GM21786 (cell line): Measurements from ENCODE around the gene GNG5.
"Not testable (repeated sequence)": the region's sequence is repeated elsewhere in the genome, so short reads cannot be mapped to it uniquely, and the experiment has no call there.

Source experiments
- ATAC-seq: cut with Tn5 transposase; IDR thresholded peaks from one replicate; pipeline ENCODE4 v1.9.1; 2021; ENCODE audit not compliant: unreplicated experiment

GNG5 gene

DNA sequence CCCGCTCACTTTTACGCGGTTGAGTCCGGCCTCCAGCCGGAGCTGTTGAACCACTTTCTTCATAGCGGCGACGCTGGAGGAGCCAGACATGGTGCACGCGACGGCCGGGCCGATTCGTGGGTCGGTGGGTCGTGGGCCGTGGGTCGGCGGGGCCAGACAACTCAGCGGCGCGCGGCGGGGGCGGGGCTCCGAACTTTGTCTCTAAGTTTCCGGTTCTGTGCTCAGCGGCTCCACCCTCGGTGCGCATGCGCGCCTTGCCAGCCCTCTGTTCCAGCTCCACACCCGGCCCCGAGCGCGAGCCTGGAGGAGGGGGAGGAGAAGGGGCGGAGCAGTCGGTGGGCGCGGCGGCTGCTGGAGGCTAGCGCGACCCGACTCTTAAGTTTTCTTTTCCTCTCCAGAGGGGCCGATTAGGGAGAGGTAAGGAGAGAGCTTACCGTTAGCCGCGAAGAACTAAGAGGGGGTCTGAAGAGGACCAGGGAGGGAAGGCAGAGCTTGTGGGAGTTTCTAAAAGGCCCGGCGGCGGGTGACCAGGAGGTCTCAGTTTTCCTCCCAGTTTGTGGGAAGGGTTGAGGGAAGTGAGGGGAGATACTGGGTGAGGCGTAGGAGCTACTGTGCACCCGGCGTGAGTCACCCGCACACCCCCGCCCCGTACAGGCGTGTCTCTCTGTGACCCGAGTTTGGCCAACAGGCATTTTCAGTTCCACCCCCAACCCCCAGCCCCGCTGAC is at the start of gene GNG5, which contains the start of gene SPATA1:
GNG5 (minus strand) TSS at position 580 of the 727 bp plus-strand sequence; CDS start at position 90, 490 bp downstream.
SPATA1 (plus strand) TSS at position 385 of the 727 bp plus-strand sequence. CDS start 9,974 bp downstream, outside the sequence.
- peak; percentile 77 for ATAC-seq

DNA sequence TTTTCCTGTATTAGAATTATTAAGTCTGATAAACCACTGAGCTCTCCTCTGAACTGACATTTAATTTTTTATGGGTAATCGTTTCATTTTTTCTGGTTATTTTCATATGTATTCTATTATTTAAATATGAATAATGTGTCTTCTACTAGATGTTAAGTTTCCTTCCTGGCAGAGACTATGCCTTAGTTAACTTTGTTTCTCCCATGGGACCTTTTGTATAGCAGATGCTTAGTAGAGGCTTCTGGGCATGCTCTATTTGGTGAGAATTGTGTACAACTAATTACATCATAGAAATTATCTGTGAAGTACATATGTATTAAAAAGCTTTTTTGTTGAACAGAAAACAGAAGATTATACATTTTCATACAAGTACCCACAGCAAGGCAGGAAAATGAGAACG is 44.4 kb upstream of the GNG5 start:
- no peak for ATAC-seq

GRCh38 chr1:84541679-84542078 is 35.3 kb upstream of the GNG5 start:
- ATAC-seq: no peak

- no peak for ATAC-seq
Observed at GRCh38 chr1:84540759-84541158, 34.4 kb upstream of the GNG5 start.

DNA sequence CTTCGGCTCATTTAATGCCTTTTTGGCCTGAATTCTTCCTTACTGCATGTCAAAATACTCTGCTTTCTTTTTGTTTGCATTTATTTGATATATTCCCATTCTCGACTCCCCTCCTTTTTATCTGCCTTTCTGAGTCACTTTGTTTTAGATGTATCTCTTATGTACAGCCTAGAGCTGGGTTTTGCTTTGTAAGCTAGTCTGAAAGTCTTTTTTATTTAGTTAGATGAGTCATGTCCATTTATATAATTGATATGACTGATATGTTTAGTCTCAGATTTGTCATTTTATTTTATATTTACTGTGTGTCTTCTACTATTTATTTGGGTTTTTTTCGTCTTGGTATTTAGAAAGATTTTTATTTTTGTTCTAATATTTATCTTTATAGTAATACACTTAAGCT is 33.6 kb upstream of the GNG5 start:
- no peak for ATAC-seq

DNA sequence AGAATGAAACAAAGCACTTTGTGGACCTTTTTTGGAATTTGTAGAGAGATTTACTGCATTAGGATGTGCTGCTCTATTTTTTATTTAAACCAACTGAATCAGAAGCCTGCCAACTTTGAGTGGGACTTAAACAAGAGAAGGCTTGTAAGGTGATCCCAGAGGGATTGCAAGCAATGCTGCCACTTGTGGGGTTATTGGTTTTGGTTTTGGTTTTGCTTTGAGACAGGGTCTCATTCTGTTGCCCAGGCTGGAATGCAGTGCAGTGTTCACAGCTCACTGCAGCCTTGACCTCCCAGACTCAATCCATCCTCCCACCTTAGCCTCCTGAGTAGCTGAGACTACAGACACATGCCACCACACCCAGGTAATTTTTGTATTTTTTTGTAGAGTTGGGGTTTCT is 32.2 kb upstream of the GNG5 start:
- peak; percentile 76 for ATAC-seq

- no peak for ATAC-seq
Observed at GRCh38 chr1:84525779-84526178, 19.4 kb upstream of the GNG5 start.

GRCh38 chr1:84524590-84524989 is 18.2 kb upstream of the GNG5 start:
- no peak for ATAC-seq

DNA sequence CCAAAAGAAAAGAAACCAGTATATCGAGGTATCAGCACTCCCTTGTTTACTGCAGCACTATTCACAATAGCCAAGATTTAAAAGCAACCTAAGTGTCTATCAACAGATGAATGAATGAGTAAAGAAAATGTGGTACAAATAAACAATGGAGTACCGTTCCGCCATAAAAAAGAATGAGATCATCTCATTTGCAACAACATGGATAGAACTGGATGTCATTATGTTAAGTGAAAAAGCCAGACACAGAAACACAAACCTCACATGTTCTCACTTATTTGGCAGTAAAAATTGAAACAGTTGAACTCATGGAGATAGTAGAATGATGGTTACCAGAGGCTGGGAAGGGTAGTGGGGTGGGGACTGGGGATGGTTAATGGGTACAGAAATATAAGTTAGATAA is 4.3 kb upstream of the GNG5 start:
- ATAC-seq: no peak

DNA sequence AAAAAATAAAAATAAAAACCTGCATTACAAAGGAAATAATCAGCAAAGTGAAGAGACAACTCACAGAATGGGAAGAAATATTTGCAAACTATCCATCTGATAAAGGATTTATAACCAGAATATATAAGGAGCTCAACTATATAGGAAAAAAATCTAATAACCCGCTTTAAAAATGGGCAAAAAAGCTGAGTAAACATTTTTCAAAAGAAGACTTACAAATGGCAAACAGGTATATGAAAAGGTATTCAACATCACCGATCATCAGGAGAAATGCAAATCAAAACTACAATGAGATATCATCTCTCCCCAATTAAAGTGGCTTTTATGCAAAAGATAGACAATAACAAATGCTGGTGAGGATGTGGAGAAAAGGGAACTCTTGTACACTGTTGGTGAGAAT is 3.8 kb upstream of the GNG5 start:
- ATAC-seq: no peak

DNA sequence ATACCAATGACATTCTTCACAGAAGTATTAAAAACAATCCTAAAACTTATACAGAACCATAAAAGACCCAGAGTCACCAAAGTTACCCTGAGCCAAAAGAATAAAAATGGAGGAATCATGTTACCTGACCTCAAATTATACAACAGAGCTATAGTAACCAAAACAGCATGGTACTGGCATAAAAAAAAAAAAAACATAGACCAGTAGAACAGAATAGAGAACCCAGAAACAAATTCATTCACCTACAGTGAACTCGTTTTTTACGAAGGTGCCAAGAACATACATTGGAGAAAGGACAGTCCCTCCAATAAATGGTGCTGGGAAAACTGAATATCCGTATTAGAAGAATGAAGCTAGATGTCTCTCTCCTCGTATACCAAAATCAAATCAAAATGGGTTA is 2.6 kb upstream of the GNG5 start:
- ATAC-seq: no peak

DNA sequence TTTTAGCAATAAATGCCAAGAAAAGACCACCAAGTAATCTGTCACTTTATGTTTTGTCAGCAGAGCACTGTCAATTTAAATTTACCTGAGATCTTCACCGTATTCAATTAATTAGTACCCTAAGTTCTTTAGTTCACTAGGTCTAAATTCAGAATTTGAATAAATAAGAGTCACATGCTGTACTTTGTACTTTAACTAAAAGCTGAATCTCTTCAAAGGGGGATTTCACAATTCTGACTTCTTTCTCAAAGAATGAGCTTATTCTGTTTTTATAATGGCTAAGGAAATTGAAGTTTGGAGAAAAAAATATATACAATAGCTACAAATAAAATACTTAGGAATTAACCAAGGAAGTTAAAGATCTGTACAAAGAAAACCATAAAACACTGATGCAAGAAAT is 2.1 kb upstream of the GNG5 start:
- no peak for ATAC-seq

DNA sequence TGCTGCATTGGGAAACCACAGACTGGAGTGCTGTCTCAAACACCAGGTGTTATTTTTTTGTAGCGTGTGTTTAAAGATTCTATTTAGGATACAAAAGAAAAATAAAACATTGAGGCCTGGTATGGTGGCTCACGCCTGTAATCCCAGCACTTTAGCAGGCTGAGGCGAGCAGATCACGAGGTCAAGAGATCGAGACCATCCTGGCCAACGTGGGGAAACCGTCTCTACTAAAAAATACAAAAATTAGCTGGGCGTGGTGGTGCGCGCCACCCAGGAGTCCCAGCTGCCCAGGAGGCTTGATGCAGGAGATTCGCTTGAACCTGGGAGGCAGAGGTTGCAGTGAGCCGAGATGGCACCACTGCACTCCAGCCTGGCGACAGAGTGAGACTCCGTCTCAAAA is 1.5 kb upstream of the GNG5 start:
- not testable (repeated sequence) for ATAC-seq

DNA sequence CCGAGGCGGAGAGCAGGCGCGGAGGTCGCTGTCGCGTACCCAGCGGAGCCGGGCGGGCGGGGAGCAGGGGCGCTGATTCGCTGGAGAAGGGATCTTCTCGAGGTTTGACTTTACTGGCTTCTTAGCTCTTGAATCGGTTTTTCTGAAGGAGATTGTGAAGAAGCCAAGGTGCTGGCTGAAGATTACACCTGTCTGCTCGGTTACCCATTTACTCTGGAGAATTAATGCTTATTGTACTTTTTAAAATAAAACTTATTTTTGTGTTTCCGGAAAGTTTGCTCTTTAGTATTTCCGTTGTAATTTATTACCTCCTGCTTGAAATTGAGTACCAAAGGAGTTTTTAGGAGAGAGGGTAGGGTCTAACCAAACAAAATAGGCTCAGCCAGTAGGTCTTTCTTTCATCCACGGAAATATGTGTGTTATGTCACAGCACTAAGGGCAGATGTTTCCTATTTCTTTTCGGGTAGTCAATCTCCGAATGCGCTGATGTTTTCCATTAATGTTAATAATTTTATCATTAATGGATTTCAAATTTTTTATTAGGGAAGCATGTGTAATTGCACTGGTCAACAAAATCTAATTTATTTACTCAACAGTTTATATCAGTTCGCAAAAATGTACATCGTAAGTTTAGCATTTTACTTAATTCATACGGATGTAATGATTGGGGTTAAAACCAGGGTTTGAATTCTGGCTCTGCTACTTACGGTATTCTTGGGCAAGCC is 510 bp upstream of the GNG5 start:
- ATAC-seq: no peak

- peak; percentile 29 for ATAC-seq
Observed at GRCh38 chr1:84505493-84506001, 834 bp downstream of the GNG5 start.

DNA sequence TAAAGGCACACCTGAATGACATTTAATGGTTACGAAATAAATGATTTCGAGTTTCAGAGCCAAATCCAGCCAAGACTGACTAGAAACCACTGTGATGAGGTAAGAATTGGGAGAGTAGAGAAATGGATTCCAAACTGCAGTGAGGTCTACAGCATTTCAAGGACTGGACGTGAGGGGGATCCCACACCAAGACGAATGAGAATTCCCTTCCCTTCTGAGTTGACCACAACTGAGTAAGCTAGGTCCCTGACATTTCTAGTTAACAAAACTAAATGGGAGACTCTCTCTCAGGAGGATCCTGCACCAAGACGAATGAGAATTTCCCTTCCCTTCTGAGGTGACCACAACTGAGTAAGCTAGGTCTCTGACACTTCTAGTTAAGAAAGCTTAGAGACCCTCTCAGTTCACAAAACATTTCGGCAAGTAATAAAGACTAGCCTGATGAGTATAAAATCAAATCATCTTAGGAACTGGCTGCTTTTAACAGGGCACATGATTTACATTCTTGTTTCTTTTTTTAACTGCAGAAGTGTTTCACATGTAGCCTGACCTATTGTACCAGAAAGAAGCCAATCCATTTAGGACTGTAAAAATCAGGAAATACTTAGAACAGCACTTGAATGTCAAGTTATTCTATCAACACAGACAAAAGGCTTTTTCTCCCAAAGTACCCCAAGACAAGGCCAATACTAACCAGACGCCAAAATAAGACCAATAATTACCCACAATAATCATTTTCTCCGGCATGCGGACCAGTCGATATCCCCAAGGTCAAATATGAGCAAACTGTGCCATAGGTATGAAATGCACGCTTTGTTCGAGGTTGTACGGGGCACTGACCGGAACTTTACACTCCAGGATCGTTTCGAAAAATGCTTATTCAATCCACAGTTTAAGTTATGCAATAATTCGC is 1.5 kb downstream of the GNG5 start:
- no peak for ATAC-seq

DNA sequence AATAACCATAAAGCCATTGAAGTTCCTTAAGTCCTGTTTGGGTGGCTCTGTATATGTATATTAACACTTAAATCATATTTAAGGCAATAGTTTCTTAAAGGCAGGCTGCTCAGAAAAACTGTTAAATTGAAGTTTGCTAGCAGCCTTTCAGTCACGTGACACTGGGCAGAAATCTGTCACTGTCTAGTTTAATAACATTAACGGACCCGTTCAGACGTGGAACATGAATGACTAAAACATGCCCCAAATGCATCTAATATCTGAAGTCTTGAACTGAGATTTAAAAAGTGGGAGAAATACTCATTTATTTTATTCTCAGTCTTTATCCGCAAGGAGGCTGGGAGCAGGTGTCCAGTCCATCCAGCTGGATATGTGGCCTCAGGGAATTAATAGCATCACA is 3.5 kb downstream of the GNG5 start:
- no peak for ATAC-seq

- no peak for ATAC-seq
Observed at GRCh38 chr1:84497631-84498275, 8.6 kb downstream of the GNG5 start.

DNA sequence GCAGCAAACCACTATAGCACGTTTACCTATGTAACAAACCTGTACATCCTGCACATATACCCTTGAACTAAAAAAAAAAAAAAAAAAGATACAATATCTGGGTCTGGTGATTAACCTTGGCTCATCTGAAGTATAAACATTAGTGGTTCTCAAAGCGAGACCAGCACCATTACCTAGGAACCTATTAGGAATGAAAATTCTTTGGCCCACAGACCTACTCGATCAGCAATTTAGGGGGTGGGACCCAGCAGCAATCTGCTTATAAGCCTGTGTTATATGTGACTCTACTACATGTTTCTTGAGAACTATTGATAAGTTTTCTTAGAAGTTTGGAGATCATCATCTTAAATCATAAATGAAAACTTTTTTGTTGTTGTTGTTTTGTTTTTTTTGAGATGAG is 9.9 kb downstream of the GNG5 start:
- ATAC-seq: no peak

- peak; percentile 60 for ATAC-seq
Observed at GRCh38 chr1:84493747-84494146, 12.6 kb downstream of the GNG5 start.

DNA sequence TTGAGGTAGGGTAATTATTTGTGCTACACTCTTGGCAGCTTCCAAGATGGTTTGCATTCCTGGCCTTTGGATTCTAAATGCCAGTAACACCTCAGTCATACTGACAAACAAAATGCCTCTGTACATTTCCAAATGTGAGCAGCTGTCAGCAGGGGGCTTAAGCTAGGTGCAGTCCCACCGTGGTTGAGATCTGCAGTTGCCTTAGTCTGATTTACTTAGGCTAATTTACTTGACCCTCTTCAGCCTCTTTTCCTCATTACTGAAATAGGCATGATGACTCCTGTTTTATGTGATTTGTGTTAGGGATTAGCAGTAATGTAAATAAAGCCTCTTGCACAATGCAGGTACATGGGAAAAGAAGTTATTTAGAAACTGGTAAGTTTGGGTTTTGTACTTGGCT is 13.7 kb downstream of the GNG5 start:
- no peak for ATAC-seq
